ENCODE results near the gene CDK6. TPM values are rescaled to one million over a fixed set of nuclear protein-coding genes. Genes with fewer than 3 reads are reported as not detected.

Gene CDK6
- total and polyA plus RNA-seq, 4 donors = 3.3 to 35.0 (median 12.0) TPM

DNA sequence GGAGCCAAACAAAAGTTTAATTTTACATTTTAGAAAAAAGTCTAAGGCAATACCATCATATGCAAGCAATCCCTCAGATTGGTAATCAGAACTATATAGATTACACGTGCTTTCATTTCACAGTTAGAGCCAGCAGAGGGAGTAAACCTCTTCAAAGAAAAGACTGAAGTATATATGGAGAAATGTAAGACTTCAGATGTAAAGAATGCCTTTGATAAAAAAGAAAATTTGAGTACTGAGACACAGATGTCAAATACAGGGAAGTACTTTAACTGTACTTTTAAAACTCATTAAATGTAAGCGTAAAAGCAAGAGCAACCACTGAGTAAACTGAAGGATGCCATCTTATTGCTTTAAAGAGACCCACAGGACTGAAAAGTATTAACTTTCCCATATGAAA, 144.8 kb downstream of the CDK6 start:
- Histone ChIP-seq H3K36me3 (ENCODE audit: control insufficient read depth in 4 of 4, insufficient read depth in 3 of 4, low read depth in 1 of 4, low read length in 3 of 4) (no peaks in the 10 kb centered on the region), H3K27me3 (ENCODE audit: control insufficient read depth in 4 of 4, insufficient read depth in 4 of 4, low read length in 3 of 4) (no peaks in the 10 kb centered on the region), H3K9me3 (ENCODE audit: control insufficient read depth in 4 of 4, low read length in 3 of 4) (no peaks in the 10 kb centered on the region), H3K27ac (ENCODE audit: low read depth in 1 of 2, low read length in 2 of 2) (no peak overlapping the region), H3K4me3 (ENCODE audit: low read depth in 1 of 3, low read length in 3 of 3) (no peak overlapping the region), H3K4me1 (ENCODE audit: control insufficient read depth in 4 of 4, insufficient read depth in 4 of 4, low read length in 3 of 4) (peaks cover 0 to 20% (median 15%) of the 10 kb centered on the region in 4 donors), H3K9ac (ENCODE audit: low read depth in 1 of 2, low read length in 2 of 2) (no peak overlapping the region)
- 40% methylated on average over 2 of the region's 2 CpGs for WGBS
- TF ChIP-seq, protein P1, sequence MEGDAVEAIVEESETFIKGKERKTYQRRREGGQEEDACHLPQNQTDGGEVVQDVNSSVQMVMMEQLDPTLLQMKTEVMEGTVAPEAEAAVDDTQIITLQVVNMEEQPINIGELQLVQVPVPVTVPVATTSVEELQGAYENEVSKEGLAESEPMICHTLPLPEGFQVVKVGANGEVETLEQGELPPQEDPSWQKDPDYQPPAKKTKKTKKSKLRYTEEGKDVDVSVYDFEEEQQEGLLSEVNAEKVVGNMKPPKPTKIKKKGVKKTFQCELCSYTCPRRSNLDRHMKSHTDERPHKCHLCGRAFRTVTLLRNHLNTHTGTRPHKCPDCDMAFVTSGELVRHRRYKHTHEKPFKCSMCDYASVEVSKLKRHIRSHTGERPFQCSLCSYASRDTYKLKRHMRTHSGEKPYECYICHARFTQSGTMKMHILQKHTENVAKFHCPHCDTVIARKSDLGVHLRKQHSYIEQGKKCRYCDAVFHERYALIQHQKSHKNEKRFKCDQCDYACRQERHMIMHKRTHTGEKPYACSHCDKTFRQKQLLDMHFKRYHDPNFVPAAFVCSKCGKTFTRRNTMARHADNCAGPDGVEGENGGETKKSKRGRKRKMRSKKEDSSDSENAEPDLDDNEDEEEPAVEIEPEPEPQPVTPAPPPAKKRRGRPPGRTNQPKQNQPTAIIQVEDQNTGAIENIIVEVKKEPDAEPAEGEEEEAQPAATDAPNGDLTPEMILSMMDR (IDR thresholded peaks at IDR 0.05; ENCODE audit: low read depth, low read length, missing input control) = peak; percentile 58
- no peak for TF ChIP-seq NR2F2 (IDR thresholded peaks at IDR 0.05)
- no peak for TF ChIP-seq RXRA (IDR thresholded peaks at IDR 0.05)
- no peak for TF ChIP-seq GABPA (IDR thresholded peaks at IDR 0.05 in 1 of 2, conservative IDR thresholded peaks at IDR 0.05 in 1 of 2)
- no peak for TF ChIP-seq HNF4A (conservative IDR thresholded peaks at IDR 0.05)
- TF ChIP-seq JUND (IDR thresholded peaks at IDR 0.05) = no peak
- no peak for TF ChIP-seq FOXA1 (IDR thresholded peaks at IDR 0.05)
- TF ChIP-seq YY1 (IDR thresholded peaks at IDR 0.05) = no peak
- TF ChIP-seq, protein P2, sequence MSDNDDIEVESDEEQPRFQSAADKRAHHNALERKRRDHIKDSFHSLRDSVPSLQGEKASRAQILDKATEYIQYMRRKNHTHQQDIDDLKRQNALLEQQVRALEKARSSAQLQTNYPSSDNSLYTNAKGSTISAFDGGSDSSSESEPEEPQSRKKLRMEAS (IDR thresholded peaks at IDR 0.05) = peak; percentile 43
- TF ChIP-seq SP1 (IDR thresholded peaks at IDR 0.05) = no peak
- TF ChIP-seq, protein P3, sequence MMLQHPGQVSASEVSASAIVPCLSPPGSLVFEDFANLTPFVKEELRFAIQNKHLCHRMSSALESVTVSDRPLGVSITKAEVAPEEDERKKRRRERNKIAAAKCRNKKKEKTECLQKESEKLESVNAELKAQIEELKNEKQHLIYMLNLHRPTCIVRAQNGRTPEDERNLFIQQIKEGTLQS (IDR thresholded peaks at IDR 0.05) = no peak
- no peak for TF ChIP-seq TAF1 (conservative IDR thresholded peaks at IDR 0.05)
- TF ChIP-seq, protein P4, sequence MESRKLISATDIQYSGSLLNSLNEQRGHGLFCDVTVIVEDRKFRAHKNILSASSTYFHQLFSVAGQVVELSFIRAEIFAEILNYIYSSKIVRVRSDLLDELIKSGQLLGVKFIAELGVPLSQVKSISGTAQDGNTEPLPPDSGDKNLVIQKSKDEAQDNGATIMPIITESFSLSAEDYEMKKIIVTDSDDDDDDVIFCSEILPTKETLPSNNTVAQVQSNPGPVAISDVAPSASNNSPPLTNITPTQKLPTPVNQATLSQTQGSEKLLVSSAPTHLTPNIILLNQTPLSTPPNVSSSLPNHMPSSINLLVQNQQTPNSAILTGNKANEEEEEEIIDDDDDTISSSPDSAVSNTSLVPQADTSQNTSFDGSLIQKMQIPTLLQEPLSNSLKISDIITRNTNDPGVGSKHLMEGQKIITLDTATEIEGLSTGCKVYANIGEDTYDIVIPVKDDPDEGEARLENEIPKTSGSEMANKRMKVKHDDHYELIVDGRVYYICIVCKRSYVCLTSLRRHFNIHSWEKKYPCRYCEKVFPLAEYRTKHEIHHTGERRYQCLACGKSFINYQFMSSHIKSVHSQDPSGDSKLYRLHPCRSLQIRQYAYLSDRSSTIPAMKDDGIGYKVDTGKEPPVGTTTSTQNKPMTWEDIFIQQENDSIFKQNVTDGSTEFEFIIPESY (IDR thresholded peaks at IDR 0.05) = no peak
- TF ChIP-seq HNF4G (IDR thresholded peaks at IDR 0.05) = no peak
- peak; percentile 82 to 84 for TF ChIP-seq RAD21 (IDR thresholded peaks at IDR 0.05)
- no peak for TF ChIP-seq FOXA2 (IDR thresholded peaks at IDR 0.05)
- TF ChIP-seq, protein P5, sequence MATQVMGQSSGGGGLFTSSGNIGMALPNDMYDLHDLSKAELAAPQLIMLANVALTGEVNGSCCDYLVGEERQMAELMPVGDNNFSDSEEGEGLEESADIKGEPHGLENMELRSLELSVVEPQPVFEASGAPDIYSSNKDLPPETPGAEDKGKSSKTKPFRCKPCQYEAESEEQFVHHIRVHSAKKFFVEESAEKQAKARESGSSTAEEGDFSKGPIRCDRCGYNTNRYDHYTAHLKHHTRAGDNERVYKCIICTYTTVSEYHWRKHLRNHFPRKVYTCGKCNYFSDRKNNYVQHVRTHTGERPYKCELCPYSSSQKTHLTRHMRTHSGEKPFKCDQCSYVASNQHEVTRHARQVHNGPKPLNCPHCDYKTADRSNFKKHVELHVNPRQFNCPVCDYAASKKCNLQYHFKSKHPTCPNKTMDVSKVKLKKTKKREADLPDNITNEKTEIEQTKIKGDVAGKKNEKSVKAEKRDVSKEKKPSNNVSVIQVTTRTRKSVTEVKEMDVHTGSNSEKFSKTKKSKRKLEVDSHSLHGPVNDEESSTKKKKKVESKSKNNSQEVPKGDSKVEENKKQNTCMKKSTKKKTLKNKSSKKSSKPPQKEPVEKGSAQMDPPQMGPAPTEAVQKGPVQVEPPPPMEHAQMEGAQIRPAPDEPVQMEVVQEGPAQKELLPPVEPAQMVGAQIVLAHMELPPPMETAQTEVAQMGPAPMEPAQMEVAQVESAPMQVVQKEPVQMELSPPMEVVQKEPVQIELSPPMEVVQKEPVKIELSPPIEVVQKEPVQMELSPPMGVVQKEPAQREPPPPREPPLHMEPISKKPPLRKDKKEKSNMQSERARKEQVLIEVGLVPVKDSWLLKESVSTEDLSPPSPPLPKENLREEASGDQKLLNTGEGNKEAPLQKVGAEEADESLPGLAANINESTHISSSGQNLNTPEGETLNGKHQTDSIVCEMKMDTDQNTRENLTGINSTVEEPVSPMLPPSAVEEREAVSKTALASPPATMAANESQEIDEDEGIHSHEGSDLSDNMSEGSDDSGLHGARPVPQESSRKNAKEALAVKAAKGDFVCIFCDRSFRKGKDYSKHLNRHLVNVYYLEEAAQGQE (IDR thresholded peaks at IDR 0.05) = no peak
- no peak for TF ChIP-seq EGR1 (IDR thresholded peaks at IDR 0.05; ENCODE audit: low read depth in 2 of 2)
- no peak for DNase-seq (ENCODE audit: low spot score)

Measured in liver (tissue), 9 donors.